GM19372 (cell line): ENCODE data around the gene MTPN.
A peak's percentile ranks its signal among the peaks of the same experiment; 100 is the strongest.

Experiments used
- ATAC-seq: cut with Tn5 transposase; IDR thresholded peaks from one replicate; pipeline ENCODE4 v1.9.1; 2021; ENCODE audit warnings: mild to moderate bottlenecking, low read depth, moderate library complexity; ENCODE audit not compliant: unreplicated experiment

The MTPN gene

DNA sequence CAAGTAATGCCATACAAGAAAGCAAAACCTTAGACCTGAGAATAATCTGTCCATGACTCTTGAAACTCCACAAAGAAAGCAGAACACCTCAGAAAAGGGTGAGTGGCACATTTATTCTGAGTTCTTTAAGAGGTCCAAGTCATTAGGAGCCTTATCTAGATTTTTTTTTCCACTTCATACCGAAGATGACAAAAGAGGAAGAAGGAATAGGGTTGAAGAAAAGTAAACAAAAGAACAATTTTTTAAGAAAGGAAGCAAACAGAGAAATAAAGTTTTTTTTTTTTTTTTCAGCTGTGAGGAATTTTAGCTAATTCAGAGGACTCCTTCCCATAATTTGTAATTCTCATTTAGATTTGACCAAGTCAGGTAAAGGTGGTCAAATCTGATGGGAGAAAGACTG, 13.1 kb upstream of the MTPN start:
- ATAC-seq, result no peak

GRCh38 chr7:135981958-135982646, 4.9 kb upstream of the MTPN start:
- no peak for ATAC-seq

DNA sequence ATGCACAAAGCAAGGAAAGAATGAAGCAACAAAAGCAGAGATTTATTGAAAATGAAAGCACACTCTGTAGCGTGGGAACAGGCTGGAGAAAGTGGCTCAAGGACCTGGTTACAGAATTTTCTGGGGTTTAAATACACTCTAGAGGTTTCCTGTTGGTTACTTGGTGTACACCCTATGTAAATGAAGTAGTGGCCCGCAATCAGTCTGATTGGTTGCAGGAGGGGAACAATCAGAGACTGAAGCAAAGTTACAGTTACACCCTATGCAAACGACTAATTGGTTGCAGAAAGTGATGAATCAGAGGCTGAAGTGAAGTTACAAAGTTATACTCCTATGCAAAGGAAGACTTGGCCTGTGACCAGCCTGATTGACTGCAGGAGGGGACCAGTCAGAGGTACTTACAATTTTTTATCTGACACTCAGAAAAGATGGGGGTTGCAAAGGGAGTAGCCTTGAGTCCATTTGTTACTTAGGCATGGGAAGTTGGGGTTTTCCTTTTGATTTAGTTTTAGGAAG, 3.6 kb upstream of the MTPN start:
- peak; percentile 67 for ATAC-seq

DNA sequence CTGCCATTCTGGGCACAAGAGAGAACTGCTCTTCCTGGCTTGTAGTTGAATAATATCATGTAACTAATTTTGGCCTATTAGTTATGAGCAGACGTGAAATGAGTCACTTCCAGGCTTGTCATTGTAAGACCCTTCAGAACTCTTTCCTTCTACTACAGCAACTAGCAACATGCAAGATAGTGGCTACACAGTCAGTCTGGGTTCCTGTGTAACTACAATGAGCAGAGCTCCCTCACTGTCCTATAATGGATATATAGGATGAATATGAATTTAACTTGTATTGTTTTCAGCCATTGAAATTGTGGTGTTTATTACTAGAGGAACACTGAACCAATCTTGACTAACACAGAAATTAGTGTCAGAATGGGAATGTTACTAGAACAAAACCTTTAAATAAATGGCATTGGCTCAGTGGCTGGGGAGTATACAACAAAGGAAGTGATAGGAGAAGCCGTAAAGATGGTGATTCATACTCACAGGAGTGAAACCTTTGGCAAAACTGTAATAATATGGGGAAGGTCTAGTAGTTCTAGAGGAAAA, 2.9 kb upstream of the MTPN start:
- ATAC-seq, result no peak

GRCh38 chr7:135979471-135980011, 2.4 kb upstream of the MTPN start:
- ATAC-seq, result no peak

- no peak for ATAC-seq
Observed at GRCh38 chr7:135978624-135979023, 1.5 kb upstream of the MTPN start.

GRCh38 chr7:135977742-135978066, 545 bp upstream of the MTPN start:
- no peak for ATAC-seq

GRCh38 chr7:135976312-135977006, 700 bp downstream of the MTPN start:
- ATAC-seq, result peak; percentile 4

GRCh38 chr7:135975166-135975565, 2.0 kb downstream of the MTPN start:
- no peak for ATAC-seq

DNA sequence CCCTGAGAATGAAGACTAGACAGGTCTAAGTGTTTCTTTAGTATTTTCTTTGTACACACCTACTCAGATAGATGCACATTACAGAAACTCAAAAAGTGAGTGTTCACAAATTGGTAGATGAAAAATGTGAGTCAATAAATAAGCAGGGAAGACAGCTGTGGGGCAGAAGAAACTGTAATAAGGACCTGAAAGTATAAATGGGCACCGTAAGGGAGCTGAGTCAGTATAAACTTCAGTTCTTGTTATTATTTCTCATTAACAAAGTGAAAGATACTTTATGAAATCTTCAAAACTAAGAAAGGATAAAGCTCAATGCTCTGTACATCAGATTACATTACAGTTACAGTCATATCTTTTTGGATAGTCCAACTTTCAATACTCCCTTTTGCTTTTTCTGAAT, 2.5 kb downstream of the MTPN start:
- ATAC-seq, result no peak

DNA sequence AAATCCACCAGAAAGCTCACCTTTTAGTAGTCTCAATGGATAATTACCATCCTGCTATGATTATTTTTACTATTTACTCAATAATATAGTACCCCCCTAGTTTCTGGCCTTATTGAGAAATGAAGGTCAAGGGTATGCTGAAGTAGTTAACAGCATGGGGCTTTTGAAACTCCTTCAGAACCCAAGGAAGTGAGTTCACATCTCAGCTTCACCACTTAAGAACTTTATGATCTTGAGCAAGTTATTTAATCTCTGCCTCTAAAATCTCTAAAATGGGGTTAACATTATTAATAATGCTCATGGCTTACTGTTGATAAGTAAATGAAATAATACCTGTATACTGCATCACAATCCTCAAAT, 5.8 kb downstream of the MTPN start:
- ATAC-seq, result no peak

- ATAC-seq, result peak; percentile 83
Observed at GRCh38 chr7:135970682-135971365, 6.3 kb downstream of the MTPN start.

GRCh38 chr7:135970045-135970444, 7.1 kb downstream of the MTPN start:
- ATAC-seq, result no peak

DNA sequence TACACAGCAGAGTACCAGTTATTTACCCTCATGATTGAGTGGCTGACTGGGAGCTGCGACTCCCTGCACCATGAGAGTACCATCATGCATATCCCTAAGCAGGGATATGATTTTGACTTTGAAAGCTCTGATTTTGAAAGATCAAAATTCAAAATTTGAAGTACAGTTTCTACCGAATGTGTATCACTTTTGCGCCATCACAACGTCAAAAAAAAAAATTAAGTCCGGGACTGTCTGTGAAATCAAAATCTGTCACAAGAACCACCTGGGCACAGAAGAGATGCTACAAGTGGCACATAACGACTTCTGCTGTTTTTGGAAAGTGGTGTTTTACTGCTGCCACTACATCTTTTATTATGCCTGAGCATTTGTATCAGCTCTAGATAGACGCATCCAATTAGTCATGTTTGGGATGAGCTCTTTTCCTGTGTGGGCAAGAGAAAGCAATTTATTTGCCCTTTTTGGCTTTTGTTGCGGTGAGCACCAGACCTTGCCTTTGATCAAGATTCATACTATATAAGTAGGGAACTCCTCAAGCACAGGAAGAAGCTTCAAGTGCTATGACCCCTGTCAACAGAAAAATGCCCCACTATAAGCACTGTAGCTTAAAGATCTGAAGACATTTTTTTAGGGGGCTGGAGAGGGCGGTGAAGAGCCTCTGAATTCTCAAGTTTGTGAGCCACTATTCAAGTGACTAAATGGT, 10.7 kb downstream of the MTPN start:
- no peak for ATAC-seq

GRCh38 chr7:135965602-135966001, 11.6 kb downstream of the MTPN start:
- peak; percentile 40 for ATAC-seq

DNA sequence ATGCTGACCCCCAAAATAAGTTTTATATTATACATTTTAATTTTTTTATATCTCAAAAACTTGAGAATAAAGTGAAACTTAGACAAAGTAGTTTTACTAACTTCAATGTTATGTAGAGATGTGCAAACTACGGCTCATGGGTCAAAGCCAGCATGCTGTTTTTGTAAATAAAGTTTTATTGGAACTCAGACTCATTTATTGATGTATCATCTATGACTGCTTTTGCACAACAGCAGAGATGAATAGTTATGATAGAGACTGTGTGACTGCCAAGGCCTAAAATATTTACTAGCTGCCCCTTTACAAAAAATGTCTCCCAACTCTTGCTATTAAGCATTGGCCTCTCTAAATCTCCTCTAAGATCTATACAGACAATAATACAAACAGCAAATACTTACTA, 12.4 kb downstream of the MTPN start:
- no peak for ATAC-seq

DNA sequence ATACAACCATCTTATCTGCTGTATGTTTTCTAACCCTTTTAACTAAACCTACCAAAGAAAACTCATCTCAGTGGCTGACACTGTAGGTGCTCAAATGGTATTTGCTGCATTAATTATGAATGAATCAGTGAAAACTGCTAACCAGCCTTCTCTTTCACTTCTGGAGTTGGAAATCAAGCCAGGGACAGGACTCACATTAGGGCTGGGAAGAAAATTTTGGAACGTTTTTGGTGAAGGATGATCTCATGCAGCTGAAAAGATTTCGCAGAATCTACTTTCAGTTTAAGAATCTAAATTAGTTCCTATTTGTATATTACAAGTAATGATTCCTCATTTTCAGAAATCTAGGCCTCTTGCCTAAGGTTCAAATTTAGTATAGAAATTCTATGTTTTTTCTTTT, 12.9 kb downstream of the MTPN start:
- ATAC-seq, result no peak

DNA sequence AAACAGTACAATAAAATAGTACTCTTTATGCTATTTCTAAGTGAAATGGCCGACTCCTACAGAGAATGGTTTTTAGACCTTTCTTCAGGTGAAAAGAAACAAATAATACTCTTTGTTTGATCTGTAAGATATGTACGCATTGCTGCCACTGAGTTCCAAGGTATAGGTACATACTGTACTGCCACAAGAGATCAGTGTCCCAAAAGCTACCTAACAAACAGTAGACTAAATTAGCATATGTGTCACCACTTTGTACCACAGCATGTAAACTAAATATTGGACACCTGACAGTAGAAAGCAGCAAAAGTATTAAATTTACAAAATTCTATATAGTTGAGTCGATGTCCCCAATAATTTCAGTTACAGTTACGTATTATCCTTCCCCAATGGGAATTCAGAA, 14.4 kb downstream of the MTPN start:
- ATAC-seq, result no peak

DNA sequence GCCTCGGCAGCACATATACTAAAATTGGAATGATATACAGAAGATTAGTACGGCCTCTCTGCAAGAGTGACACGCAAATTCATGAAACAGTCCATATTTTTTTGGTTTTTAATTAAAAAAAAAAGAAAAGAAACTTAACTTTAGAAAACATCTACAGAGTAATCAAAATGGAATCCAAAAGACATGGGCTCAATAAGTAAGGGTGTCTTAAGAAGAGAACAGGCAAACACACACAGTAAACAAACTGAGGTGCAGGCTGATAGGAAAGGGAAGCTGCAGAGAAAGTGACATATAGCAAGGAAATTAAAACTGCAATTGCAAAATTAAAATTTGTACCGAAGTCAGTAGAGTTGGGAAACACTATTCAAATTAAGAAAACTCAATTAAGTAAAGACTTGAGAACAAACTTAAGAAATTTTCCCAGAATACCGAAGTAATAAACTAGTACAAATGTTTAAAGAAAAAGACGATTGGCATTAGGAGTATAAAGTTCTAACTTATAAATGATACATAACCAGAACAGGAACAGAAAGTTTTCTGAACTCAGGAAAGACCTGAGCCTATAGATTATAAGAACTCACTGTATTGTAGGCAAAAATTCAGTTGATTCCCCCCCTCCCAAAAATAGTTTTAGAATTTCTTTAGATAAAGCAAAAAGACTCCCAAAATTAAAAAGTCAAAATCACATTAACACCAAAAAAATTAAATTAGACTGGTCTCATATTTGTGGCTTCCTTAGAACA, 16.3 kb downstream of the MTPN start:
- ATAC-seq, result no peak
